GM19452 (cell line): ENCODE data around the gene ELF1.
A peak's percentile ranks its signal among the peaks of the same experiment; 100 is the strongest.
"Not testable (repeated sequence)": the region's sequence is repeated elsewhere in the genome, so short reads cannot be mapped to it uniquely, and the experiment has no call there.

Experiments
- ATAC-seq: cut with Tn5 transposase; IDR thresholded peaks from one replicate; pipeline ENCODE4 v1.9.1; 2021; ENCODE audit not compliant: unreplicated experiment

The ELF1 gene

GRCh38 chr13:40983725-40984667, 35.1 kb downstream of the ELF1 start:
- ATAC-seq: no peak

GRCh38 chr13:40983259-40983658, 35.9 kb downstream of the ELF1 start:
- no peak for ATAC-seq

- ATAC-seq: peak; percentile 50
These were observed 36.3 kb downstream of the ELF1 start for GRCh38 chr13:40982772-40983171.

- ATAC-seq: no peak
These were observed 37.2 kb downstream of the ELF1 start for GRCh38 chr13:40981949-40982348.

- ATAC-seq: no peak
These were observed 37.8 kb downstream of the ELF1 start for GRCh38 chr13:40981361-40981760.

GRCh38 chr13:40980461-40980860, 38.7 kb downstream of the ELF1 start:
- no peak for ATAC-seq

GRCh38 chr13:40979232-40979631, 39.9 kb downstream of the ELF1 start:
- ATAC-seq: no peak

GRCh38 chr13:40978109-40978508, 41.0 kb downstream of the ELF1 start:
- not testable (repeated sequence) for ATAC-seq

GRCh38 chr13:40975441-40975840, 43.7 kb downstream of the ELF1 start:
- ATAC-seq: no peak

- ATAC-seq: peak; percentile 72
These were observed 44.4 kb downstream of the ELF1 start for GRCh38 chr13:40974460-40975407.

- ATAC-seq: no peak
These were observed 45.7 kb downstream of the ELF1 start for GRCh38 chr13:40973409-40973808.

- ATAC-seq: no peak
These were observed 47.8 kb downstream of the ELF1 start for GRCh38 chr13:40971321-40971720.

GRCh38 chr13:40970803-40971202, 48.3 kb downstream of the ELF1 start:
- no peak for ATAC-seq

GRCh38 chr13:40969169-40969901, 49.8 kb downstream of the ELF1 start:
- ATAC-seq: peak; percentile 76

- no peak for ATAC-seq
These were observed 50.6 kb downstream of the ELF1 start for GRCh38 chr13:40968416-40969000.

GRCh38 chr13:40966298-40966697, 52.8 kb downstream of the ELF1 start:
- no peak for ATAC-seq

GRCh38 chr13:40963927-40964326, 55.2 kb downstream of the ELF1 start:
- no peak for ATAC-seq

- no peak for ATAC-seq
These were observed 57.3 kb downstream of the ELF1 start for GRCh38 chr13:40961826-40962225.

- no peak for ATAC-seq
These were observed 57.9 kb downstream of the ELF1 start for GRCh38 chr13:40961214-40961613.

- no peak for ATAC-seq
These were observed 58.4 kb downstream of the ELF1 start for GRCh38 chr13:40960716-40961115.

- ATAC-seq: no peak
These were observed 60.5 kb downstream of the ELF1 start for GRCh38 chr13:40958655-40959054.
